GM18517 (cell line): Measurements from ENCODE around the gene GNB2.

Experiments used
- ATAC-seq: cut with Tn5 transposase; IDR thresholded peaks from one replicate; pipeline ENCODE4 v1.9.1; 2021; ENCODE audit warnings: mild to moderate bottlenecking, moderate library complexity; ENCODE audit not compliant: unreplicated experiment

GNB2 gene

DNA sequence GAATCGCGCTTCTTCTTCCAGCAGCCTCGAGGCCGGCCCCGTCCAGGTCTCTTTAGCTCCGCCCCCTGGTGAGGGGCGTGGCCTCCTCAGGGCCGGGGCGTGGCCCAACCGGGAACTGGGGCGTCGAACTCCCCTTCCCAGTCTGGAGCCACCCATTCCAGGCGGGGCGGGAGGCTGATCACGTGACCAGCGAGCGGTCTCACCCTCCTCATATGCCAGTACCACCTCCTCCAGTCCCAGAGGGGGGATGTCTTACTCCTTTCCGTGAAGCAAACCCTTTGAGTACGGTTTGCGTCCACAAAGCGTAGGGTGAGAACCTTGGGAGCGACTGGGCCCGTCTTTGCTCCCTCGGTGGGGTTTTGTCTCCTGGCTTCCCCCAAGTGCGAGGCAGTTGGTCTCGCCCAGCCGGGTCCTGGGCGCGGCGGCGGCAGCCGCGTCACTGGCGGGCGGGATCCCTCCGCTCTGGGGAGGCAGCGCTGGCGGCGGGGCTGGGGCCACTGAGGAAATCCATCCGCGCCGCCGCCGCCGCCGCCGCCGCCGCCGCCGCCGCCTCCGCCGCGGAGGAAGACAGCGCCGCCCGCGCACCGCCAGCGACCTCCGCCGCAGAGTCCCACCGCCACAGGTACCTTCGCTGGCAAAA, at the start of gene GNB2:
Gene GNB2, plus strand, starts transcription at position 439 of the 640 bp plus-strand sequence. CDS start 2,526 bp downstream, outside the sequence.
- ATAC-seq: peak; percentile 68

- ATAC-seq: no peak
Measured at GRCh38 chr7:100623951-100624824, 49.4 kb upstream of the GNB2 start.

DNA sequence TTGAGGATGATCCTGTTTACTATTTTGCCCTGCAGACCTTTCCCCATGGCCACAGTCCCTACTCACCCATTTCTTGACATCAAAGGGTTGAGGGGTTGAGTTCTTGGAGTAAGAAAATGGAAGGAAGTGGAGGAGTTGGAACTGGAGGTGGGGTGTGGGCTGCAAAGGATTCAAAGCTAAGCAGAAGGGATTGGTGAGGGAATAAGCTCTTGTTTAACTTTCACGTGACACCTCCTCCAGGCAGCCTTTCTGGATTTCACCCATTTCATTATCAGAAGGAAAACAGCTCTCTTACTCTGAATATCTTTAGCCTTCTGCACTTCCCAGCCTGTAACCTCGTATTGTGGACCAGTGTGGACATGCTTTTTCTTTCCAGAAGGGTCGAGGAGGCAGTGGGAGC, 47.5 kb upstream of the GNB2 start:
- no peak for ATAC-seq

DNA sequence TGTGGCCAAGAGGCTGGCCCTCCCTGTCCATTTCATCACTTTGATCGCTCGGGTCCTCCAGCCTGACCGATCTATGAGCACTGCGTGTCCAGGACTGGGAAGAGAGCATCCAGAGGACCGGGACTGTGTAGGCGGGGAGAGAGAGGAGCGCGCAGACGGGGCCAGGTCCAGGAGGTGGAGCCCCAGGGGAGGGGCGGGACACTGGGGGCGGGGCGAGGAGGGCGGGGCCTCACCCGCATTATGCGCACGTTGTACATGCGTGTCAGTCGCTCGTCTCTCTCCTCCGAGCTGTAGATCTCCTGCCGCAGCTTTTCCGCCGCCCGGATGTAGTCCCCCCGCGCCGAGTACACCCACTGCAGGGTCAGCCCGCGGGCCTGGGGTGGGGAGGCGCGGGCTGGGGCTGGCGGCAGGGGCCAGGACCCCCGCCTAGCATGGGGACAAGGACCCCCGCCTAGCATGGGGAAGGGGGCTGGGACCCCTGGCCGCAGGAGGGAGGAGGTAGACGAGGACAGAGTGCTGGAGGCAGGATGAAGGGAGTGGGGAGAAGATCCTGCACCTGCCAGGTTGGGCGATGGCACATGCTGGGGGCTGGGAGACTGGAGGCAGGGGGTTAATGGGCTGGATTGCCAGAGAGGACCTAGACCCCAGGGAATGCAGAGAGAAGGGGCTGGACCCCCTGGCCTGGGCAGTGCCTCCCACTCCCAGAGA, 46.9 kb upstream of the GNB2 start:
- peak; percentile 60 for ATAC-seq

- no peak for ATAC-seq
Measured at GRCh38 chr7:100627238-100627549, 46.3 kb upstream of the GNB2 start.

DNA sequence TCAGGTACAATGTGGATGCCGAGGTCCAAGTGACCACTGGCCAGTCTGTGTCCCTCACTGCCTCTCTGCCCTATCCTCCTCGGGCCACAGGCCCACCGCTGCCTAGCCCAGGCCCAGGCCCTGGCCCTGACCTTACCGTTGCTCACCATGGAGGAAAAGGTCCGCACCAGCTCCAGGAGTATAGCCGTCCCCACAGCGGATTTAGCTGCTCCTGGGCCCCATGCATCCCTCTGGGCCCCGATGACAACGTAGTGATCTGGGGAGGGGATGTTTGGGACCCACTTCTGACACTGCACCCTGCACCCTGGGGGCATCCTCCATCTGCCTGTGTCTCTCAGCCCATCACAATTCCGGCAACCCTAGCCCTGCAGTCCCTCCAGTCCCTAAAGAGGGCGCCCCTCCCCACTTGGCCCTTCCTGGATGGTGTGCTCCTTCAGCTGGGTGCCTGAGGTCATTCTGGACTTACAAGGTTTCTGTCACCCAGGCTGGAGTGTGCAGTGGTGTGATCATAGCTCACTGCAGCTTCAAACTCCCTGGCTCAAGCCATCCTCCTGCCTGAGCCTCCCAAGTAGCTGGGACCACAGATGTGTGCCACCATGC, 44.3 kb upstream of the GNB2 start:
- ATAC-seq: no peak

DNA sequence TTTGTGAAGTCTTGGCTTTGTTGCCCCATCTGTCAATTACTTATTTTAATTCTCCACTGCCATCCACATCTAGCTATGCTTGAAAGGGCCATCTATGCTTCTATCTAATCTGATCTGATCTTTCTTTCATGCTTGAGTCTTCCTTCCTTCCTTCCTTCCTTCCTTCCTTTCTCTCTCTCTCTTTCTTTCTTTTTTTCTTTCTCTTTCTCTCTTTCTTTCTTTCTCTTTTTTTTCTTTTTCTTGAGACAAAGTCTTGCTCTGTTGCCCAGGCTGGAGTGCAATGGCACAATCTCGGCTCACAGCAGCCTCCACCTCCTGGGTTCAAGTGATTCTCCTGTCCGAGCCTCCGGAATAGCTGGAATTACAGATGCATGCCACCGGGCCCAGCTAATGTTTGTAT, 43.5 kb upstream of the GNB2 start:
- no peak for ATAC-seq

DNA sequence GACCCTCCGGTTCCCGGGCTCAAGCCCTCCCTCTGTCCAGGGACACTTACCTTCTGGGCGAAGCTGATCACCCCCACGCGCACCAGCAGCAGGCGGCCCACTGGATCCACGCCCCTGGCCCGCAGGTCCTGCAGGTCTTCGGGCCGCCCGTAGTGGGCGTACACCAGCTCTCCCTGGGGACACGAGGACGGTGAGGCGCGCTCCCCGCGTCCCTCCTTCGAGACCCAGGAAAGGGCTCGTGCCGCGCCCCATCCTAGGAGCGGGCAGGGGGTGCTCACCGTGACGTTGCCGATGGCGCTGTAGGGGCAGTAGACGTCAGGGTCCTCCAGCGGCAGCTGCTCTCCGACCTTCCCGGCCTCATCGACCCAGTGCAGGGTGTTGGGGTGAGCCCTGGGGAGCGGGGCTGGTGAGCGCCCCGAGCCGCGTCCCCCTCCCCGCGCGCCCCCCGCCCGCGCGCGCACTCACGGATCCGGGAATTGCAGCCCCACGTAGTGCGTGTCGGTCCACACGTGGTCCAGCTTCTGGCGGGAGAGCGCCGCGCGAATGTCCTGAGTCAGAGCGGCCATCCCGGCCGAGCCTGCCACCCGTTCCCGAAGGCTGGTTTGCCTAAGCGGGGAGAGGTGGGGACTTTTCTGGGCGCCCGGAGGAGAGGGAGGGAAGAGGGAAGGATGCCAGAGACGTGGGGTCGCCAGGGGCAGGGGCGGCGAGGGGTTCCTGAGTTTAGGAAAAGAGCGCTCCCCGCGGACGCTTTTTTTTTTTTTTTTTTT, 40.4 kb upstream of the GNB2 start:
- ATAC-seq: peak; percentile 58

- no peak for ATAC-seq
Measured at GRCh38 chr7:100639995-100640516, 33.5 kb upstream of the GNB2 start.

GRCh38 chr7:100640517-100641440, 32.8 kb upstream of the GNB2 start:
- no peak for ATAC-seq

GRCh38 chr7:100641463-100641859, 32.1 kb upstream of the GNB2 start, which contains the start of gene TFR2:
Gene TFR2, minus strand, starts transcription at chr7:100641552. Its CDS starts 43 bp downstream, at chr7:100641509.
- ATAC-seq: no peak

DNA sequence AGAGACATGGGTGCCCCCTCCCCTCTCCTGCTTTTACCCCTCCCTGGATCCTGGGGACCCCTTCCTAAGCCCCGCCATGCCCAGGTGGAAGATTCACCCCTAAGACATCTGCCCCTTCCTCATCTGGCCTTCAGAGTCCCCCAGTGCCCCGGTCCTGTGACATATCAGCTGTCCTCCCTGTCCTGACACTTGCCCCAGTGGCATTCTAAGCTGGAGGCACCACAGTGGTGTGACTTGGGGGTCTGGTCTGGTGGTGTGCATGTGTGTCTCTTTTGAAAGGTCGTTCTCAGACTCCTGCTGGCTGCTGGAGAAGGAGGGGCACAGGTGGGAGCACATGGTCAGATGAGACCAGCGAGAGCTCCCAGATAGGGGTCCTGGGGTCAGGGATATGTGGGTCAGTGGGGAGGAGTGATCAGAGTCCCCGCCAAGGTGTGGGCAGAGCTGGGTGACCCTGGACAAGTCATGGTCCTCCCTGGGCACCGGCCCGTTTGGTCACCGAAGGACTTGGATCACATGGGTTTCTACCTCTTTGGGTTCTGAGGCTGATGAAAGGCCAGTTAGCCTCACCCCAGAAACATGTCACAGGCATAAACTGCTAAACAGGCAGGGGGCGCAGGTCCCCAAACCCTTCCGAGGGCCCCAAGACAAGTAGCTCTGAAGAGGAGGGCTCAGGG, 31.5 kb upstream of the GNB2 start:
- ATAC-seq: no peak

DNA sequence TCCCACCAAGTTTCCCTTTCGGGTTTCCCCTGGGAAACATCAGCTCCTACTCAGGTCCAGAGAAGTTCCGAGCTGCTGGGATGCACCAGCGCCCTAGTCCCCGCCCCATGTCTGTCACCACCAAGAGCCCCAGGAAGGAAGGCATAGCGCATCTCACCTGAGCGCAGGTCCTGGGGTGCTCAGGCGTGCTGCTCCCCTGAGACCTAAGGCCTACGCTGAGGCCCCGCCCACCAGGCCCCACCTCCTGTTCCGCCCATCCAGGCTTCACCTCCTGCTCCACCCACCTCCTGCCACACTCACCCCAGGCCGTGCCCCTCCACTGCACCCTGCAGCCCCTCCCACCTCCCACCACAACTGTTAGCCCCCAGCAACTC, 31.0 kb upstream of the GNB2 start:
- no peak for ATAC-seq

- ATAC-seq: no peak
Measured at GRCh38 chr7:100649826-100650565, 23.5 kb upstream of the GNB2 start.

- ATAC-seq: no peak
Measured at GRCh38 chr7:100654908-100655831, 18.4 kb upstream of the GNB2 start.

- ATAC-seq: no peak
Measured at GRCh38 chr7:100655908-100656674, 17.4 kb upstream of the GNB2 start, which contains the start of gene ACTL6B. Gene ACTL6B, minus strand, starts transcription at chr7:100656448. Its CDS starts 94 bp downstream, at chr7:100656354.
